GM21423 (cell line): ENCODE measurements around the gene IGFN1.

Experiments used
- ATAC-seq: cut with Tn5 transposase; IDR thresholded peaks from one replicate; pipeline ENCODE4 v1.9.1; 2021; ENCODE audit warnings: mild to moderate bottlenecking, moderate library complexity; ENCODE audit not compliant: unreplicated experiment

The IGFN1 gene

GRCh38 chr1:201215531-201216357, 25.1 kb downstream of the IGFN1 start:
- ATAC-seq = no peak

GRCh38 chr1:201216395-201217085, 25.9 kb downstream of the IGFN1 start:
- no peak for ATAC-seq

GRCh38 chr1:201217146-201217545, 26.5 kb downstream of the IGFN1 start:
- no peak for ATAC-seq

- no peak for ATAC-seq
These were observed 27.2 kb downstream of the IGFN1 start for GRCh38 chr1:201217851-201218250.

GRCh38 chr1:201218409-201218808, 27.8 kb downstream of the IGFN1 start:
- no peak for ATAC-seq

- ATAC-seq = no peak
These were observed 29.1 kb downstream of the IGFN1 start for GRCh38 chr1:201219481-201220387.

- no peak for ATAC-seq
These were observed 29.7 kb downstream of the IGFN1 start for GRCh38 chr1:201220388-201220715.

GRCh38 chr1:201221201-201221846, 30.7 kb downstream of the IGFN1 start:
- no peak for ATAC-seq

- no peak for ATAC-seq
These were observed 31.5 kb downstream of the IGFN1 start for GRCh38 chr1:201222125-201222524.

GRCh38 chr1:201223852-201224665, 33.4 kb downstream of the IGFN1 start:
- ATAC-seq = no peak

- ATAC-seq = no peak
These were observed 34.2 kb downstream of the IGFN1 start for GRCh38 chr1:201224666-201225370.

GRCh38 chr1:201226178-201226514, 35.5 kb downstream of the IGFN1 start:
- no peak for ATAC-seq

- no peak for ATAC-seq
These were observed 36.4 kb downstream of the IGFN1 start for GRCh38 chr1:201226859-201227488.

GRCh38 chr1:201228011-201228983, 37.7 kb downstream of the IGFN1 start:
- no peak for ATAC-seq

- ATAC-seq = no peak
These were observed 38.5 kb downstream of the IGFN1 start for GRCh38 chr1:201229095-201229494.

GRCh38 chr1:201229771-201230635, 39.4 kb downstream of the IGFN1 start:
- ATAC-seq = no peak

GRCh38 chr1:201230676-201231075, 40.1 kb downstream of the IGFN1 start:
- no peak for ATAC-seq
